HG03469 (cell line): ENCODE measurements around the gene SLC15A5.

Experiments
- ATAC-seq: cut with Tn5 transposase; IDR thresholded peaks from one replicate; pipeline ENCODE4 v1.9.1; 2021; ENCODE audit warnings: mild to moderate bottlenecking, moderate library complexity, moderate number of reproducible peaks; ENCODE audit not compliant: unreplicated experiment

Gene SLC15A5

GRCh38 chr12:16277585-16277984, at the start of gene SLC15A5:
Gene SLC15A5 (minus strand): TSS chr12:16277685. CDS start chr12:16277685, 0 bp downstream.
- no peak for ATAC-seq

- ATAC-seq, result no peak
These were observed 47.9 kb upstream of the SLC15A5 start for GRCh38 chr12:16325426-16325825.

DNA sequence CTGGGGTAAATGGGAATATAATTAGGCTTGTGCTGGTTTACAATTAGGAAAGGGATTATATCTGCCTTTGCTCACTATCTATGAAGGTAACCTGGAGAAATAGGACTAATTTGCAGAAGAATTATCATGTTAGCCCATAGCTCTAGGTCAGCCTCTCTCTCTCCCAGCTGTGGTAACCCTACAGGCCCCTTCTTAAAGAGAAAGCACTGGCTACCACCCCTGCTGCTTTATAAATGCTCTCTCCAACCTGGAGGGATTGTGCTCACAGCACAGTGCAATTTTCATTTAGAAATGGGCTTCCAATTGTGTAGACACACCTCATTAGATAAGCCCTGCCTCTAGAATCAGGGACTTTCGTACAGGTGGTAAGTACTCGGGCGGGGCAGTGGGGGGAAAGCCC, 47.3 kb upstream of the SLC15A5 start:
- ATAC-seq, result no peak

DNA sequence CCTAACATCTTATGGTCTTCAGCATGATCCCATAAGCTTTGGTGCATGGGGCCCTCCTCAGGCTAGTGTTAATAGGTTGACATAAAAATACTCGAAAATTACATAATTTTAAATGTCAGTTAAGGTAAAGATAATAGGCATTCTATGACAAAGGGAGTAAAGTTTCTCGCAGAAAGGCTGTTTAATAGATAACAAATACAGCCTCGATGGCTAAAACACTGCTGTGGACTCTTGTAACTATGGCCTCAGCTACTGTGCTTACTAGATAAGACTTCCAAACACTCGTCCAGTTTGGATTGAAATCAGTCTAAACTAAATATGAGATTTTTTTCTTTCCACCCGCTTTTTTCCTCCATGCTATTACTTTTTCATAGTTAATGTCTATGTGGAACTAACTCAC, 46.8 kb upstream of the SLC15A5 start:
- ATAC-seq, result no peak

GRCh38 chr12:16323638-16324037, 46.2 kb upstream of the SLC15A5 start:
- no peak for ATAC-seq

DNA sequence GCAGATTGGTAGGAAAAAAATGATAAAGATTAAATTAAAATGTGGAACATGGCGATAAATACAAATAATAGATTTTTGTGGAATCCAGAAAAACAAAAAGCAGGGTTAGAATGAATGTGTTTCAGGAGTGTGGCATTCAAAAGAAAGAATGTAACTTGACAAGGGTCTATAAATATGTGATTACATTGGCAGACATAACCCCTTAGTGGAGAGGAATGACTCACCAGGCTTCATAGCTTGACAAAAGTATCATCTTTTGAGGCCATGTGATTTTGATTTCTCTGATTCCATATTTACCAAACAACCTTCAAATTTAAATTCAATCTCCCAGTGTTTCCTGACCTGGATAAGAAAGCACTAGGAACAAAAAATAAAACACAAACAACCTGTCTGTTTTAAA, 45.5 kb upstream of the SLC15A5 start:
- ATAC-seq, result no peak

DNA sequence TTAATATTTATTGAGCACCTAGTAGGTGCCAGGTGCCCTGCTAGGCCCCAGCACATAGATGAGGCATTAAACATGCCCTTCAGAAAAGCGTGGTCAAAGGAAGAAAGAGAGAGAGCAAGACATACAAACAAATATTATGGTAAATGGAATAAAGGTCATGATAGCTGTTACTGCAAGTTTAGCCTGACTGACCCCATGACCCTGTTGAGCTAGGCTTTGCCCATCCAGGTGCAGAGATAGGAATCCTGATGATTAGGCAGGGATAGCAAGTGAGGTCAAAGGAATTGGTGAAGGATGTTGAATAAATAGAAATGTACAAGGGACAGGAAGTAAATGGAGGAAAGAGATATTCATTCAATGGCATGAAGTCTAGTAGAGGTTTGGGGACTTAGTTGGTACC, 33.4 kb upstream of the SLC15A5 start:
- ATAC-seq, result no peak

- no peak for ATAC-seq
These were observed 30.5 kb upstream of the SLC15A5 start for GRCh38 chr12:16307856-16308475.

GRCh38 chr12:16303939-16304338, 26.5 kb upstream of the SLC15A5 start:
- no peak for ATAC-seq

GRCh38 chr12:16300736-16301135, 23.3 kb upstream of the SLC15A5 start:
- no peak for ATAC-seq

GRCh38 chr12:16300122-16300521, 22.6 kb upstream of the SLC15A5 start:
- no peak for ATAC-seq

GRCh38 chr12:16299403-16299802, 21.9 kb upstream of the SLC15A5 start:
- ATAC-seq, result no peak

DNA sequence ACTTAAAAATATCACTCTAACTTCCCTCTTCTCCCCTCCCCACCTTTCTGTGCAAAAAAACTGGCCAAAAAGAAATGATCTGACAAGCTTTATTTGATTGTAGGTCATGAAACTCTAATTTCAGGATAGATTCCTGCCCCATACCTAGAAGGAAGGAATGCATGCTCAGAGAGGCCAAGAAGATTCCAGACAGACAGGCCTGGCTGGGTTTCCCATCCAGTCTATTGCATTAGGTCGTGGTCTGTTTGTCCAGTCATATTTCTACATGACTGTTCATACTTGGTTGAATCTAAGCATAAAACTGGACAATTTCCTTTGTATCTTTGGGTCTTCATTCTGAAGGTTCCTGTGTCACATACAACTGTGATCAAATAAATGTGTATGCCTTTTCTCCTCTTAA, 20.0 kb upstream of the SLC15A5 start:
- ATAC-seq, result no peak

- no peak for ATAC-seq
These were observed 17.0 kb upstream of the SLC15A5 start for GRCh38 chr12:16294376-16294956.

- no peak for ATAC-seq
These were observed 13.5 kb upstream of the SLC15A5 start for GRCh38 chr12:16291032-16291431.

- no peak for ATAC-seq
These were observed 8.1 kb upstream of the SLC15A5 start for GRCh38 chr12:16285586-16285985.

DNA sequence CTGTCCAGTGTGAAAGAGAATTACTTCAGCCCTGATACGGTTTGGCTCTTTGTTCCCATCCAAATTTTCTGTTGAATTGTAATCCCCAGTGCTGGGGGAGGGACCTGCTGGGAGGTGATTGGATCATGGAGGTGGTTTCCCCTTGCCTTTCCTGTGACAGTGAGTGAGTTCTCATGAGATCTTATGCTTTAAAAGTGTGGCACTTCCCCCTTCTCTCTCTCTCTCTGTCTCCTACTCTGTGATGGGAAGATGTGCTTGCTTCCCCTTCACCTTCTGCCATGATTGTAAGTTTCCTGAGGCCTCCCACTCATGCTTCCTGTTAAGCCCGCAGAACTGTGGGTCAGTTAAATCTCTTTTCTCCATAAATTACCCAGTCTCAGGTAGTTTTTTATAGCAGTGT, 5.5 kb upstream of the SLC15A5 start:
- no peak for ATAC-seq

GRCh38 chr12:16282081-16282480, 4.6 kb upstream of the SLC15A5 start:
- ATAC-seq, result no peak

- no peak for ATAC-seq
These were observed 3.7 kb upstream of the SLC15A5 start for GRCh38 chr12:16281157-16281556.

GRCh38 chr12:16272222-16272621, 5.3 kb downstream of the SLC15A5 start:
- no peak for ATAC-seq

- ATAC-seq, result no peak
These were observed 6.4 kb downstream of the SLC15A5 start for GRCh38 chr12:16271062-16271461.

DNA sequence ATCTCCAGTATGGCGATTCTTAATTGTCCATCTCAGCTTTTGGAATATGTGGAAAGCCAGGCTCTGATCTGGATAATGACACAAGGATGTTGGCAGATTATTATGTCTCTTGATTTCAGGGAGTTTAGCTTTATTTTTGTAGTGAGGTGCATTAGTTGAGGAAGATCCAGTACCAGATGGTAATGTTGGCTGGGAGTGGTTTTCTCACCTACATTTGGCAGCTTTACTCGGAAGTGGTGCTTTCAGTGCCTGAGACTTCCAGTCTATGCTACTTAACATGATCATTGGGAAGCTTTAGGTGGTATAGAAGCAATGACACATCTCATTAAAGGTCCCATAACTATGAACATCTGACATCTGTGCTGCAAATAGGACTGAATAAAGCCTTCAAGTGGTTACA, 7.5 kb downstream of the SLC15A5 start:
- no peak for ATAC-seq

GRCh38 chr12:16266085-16266484, 11.4 kb downstream of the SLC15A5 start:
- ATAC-seq, result no peak
